Mucosa of descending colon (tissue), 3 donors: ENCODE measurements around the gene NLRP14. TPM values are rescaled to one million over a fixed set of nuclear protein-coding genes. Genes with fewer than 3 reads are reported as not detected.

Experiments
- ATAC-seq: fragments of 200-7000 bp; cut with Tn5 transposase; one replicate; pipeline ENCODE4 v1.9.1; 2020; ENCODE audit warnings: mild to moderate bottlenecking, moderate library complexity
- DNase-seq, 3 donors: peaks; one replicate each; pipeline ENCODE4 v3.0.0-alpha.2; 2020
- H3K36me3 ChIP-seq: fragments of 200-600 bp; one replicate; pipeline ENCODE4 v1.8.0; 2021; ENCODE audit warnings: low read depth, mild to moderate bottlenecking
- H3K4me1 ChIP-seq: fragments of 200-600 bp; one replicate; pipeline ENCODE4 v1.8.0; 2021; ENCODE audit warnings: low read depth, mild to moderate bottlenecking
- H3K4me3 ChIP-seq: fragments of 200-600 bp; one replicate; pipeline ENCODE4 v1.8.0; 2021; ENCODE audit warnings: mild to moderate bottlenecking
- H3K9me3 ChIP-seq: fragments of 200-600 bp; one replicate; pipeline ENCODE4 v1.8.0; 2021; ENCODE audit warnings: mild to moderate bottlenecking
- intact Hi-C, 2 donors: fragments of 100-400 bp; cut with DNase I in 1 of 2; cut with micrococcal nuclease in 1 of 2; formaldehyde crosslinking; loops; one replicate each; pipeline versions ENCODE4 v1.11.0 to v1.11.1; 2022; cut with DNase I, micrococcal nuclease
- total RNA-seq, 3 donors: library from RNA; stranded (reverse); fragmentation: NEBNext Ultra II Directional in 2 of 3; extraction: Animal tissue kit (Norgen Biotek cat#: 25700) in 2 of 3; gene quantifications; one replicate each; pipeline versions ENCODE4 v1.2.1 to v1.2.4, GENCODE V29; 2021 to 2023
- TF ChIP-seq, protein P1 (sequence below): fragments of 200-600 bp; IDR thresholded peaks from one replicate; pipeline ENCODE4 v1.8.0; 2022; ENCODE audit warnings: antibody characterized with exemption, mild to moderate bottlenecking
- donor health status: DM: no; HTN: no; CAD: no; lungs with moderate emphysema.
- donor health status: DM: no; HTN: no; CAD: no.
- donor health status: DM: no; HTN: yes; CAD: no.

Gene NLRP14
- total RNA-seq, 3 donors from 2014 or later: 0.17 to 0.25 (median 0.24) TPM

DNA sequence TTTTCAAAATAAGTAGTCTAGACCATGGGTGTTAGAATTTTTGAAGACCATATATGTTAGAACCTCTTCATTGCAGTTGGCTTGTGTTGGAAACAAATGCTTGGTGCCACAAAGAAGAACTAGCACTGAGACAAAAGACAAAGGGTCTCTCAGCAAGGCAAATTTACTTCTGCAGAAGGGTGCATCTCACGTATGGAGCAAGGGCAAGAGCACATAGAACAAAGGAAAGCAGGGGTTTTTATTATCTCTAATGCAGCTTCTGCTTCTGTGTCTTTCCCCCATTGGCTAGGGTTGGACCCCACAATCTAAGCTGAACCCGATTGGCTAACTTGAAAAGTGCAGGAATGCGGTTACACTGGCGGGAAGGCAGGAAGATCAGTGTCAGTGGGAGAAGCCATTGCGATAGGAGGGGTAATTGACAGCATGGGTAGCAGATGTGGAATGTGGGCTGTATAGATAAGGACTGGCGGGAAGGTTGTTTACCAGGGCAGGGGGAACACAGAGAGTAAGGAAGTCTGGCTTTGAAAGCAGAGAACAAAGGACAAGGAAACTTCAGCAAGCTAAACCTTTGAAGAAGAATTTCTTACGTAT is 59.4 kb downstream of the NLRP14 start:
- TF ChIP-seq, protein P1, sequence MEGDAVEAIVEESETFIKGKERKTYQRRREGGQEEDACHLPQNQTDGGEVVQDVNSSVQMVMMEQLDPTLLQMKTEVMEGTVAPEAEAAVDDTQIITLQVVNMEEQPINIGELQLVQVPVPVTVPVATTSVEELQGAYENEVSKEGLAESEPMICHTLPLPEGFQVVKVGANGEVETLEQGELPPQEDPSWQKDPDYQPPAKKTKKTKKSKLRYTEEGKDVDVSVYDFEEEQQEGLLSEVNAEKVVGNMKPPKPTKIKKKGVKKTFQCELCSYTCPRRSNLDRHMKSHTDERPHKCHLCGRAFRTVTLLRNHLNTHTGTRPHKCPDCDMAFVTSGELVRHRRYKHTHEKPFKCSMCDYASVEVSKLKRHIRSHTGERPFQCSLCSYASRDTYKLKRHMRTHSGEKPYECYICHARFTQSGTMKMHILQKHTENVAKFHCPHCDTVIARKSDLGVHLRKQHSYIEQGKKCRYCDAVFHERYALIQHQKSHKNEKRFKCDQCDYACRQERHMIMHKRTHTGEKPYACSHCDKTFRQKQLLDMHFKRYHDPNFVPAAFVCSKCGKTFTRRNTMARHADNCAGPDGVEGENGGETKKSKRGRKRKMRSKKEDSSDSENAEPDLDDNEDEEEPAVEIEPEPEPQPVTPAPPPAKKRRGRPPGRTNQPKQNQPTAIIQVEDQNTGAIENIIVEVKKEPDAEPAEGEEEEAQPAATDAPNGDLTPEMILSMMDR: no peak
- intact Hi-C loops: no loop called here
- DNase-seq: no peak
- H3K36me3 ChIP-seq: no peaks in the 10 kb centered on the region
- no peak for ATAC-seq
- no peaks in the 10 kb centered on the region for H3K9me3 ChIP-seq
- H3K4me1 ChIP-seq: no peaks in the 10 kb centered on the region
- H3K4me3 ChIP-seq: no peak overlapping the region

DNA sequence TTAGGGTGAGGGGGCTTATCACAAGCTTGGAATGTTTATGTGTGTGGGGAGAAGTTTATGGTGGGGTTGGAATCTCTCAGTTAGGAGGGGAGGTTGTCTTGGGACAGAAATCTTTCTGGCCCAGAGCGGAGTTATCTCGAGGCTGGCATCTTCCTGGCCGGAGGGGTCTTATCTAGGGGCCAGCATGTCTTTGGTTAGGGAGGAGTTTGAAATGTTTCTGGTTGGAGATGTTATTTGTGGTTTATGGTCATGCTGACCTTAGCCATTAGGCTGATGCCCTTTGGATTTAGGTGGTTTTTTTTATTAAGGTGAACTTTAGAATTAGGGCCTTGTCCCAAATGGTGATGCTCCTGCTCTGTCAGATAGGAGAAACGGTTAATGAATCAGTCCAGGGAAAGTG is 60.6 kb downstream of the NLRP14 start:
- H3K4me1 ChIP-seq: no peaks in the 10 kb centered on the region
- no peak overlapping the region for H3K4me3 ChIP-seq
- no peak for ATAC-seq
- no peak for DNase-seq
- intact Hi-C loops: no loop called here
- TF ChIP-seq, protein P1: no peak
- H3K36me3 ChIP-seq: no peaks in the 10 kb centered on the region
- H3K9me3 ChIP-seq: no peaks in the 10 kb centered on the region

DNA sequence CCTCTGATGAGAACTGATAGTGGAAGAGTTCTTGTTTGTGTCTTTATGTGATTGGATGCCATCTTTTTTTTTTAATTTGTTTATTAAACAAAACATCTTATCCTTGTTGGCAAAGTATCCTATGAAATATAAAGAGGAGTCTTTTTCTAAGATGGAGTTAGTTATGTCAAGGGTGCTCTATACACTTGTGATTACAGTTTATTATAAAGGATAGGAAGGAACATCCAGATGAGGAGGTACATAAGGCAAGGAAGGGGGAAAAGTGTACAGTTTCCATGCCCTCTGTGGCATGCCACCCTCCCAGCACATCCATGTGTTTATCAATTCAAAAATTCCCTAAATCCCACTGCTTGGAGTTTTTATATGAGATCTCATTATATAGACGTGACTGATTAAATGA is 61.2 kb downstream of the NLRP14 start:
- no peaks in the 10 kb centered on the region for H3K36me3 ChIP-seq
- H3K4me1 ChIP-seq: no peaks in the 10 kb centered on the region
- intact Hi-C loops: no loop called here
- ATAC-seq (no peak), DNase-seq (no peak)
- TF ChIP-seq, protein P1: no peak
- H3K4me3 ChIP-seq: no peak overlapping the region
- no peaks in the 10 kb centered on the region for H3K9me3 ChIP-seq

DNA sequence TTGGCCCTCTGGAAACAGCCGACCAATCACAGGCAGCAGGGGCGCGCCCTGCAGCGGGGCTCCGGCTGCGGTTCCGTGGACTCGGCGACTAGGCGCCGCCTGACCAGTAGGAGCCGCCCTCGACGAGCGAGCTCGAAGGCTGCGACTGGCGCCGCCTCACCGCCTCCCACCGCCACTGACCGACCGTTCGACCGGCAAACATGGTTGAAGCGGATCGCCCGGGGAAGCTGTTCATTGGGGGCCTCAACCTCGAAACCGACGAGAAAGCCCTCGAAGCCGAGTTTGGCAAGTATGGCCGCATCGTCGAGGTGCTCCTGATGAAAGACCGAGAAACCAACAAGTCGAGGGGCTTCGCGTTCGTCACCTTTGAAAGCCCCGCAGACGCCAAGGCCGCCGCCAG is 68.6 kb downstream of the NLRP14 start, which contains the start of gene RBMXL2:
Gene RBMXL2 (plus strand): TSS at position 78 of the 400 bp plus-strand sequence. CDS start 123 bp downstream, at position 201.
- intact Hi-C loops: no loop called here
- TF ChIP-seq, protein P1: no peak
- Histone ChIP-seq H3K4me3 (no peak within 1 kb of the TSS), H3K9me3 (no peaks in the 10 kb centered on the region), H3K36me3 (no peaks in the 10 kb centered on the region), H3K4me1 (no peaks in the 10 kb centered on the region)
- ATAC-seq (no peak), DNase-seq (peak in 1 of 3 donors; percentile 45)

DNA sequence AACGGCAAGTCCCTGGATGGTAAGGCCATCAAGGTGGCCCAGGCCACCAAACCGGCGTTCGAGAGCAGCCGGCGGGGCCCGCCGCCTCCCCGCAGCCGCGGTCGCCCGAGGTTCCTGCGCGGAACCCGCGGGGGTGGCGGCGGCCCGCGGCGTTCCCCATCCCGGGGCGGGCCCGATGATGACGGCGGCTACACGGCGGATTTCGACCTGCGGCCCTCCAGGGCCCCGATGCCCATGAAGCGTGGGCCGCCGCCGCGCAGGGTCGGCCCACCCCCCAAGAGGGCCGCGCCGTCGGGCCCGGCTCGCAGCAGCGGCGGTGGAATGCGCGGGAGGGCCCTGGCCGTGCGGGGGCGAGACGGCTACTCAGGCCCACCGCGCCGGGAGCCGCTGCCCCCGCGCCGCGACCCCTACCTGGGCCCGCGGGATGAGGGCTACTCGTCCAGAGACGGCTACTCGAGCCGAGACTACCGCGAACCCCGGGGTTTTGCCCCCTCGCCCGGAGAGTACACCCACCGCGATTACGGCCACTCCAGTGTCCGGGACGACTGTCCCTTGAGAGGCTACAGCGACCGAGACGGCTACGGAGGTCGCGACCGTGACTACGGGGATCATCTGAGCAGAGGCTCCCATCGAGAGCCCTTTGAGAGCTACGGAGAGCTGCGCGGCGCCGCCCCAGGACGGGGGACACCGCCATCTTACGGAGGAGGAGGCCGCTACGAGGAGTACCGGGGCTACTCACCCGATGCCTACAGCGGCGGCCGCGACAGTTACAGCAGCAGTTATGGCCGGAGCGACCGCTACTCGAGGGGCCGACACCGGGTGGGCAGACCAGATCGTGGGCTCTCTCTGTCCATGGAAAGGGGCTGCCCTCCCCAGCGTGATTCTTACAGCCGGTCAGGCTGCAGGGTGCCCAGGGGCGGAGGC is 69.3 kb downstream of the NLRP14 start:
- Histone ChIP-seq H3K4me3 (no peak overlapping the region), H3K9me3 (no peaks in the 10 kb centered on the region), H3K36me3 (no peaks in the 10 kb centered on the region), H3K4me1 (no peaks in the 10 kb centered on the region)
- intact Hi-C loops: loop anchor here in 1 of 2 donors (10.0 kb wide), 1 partner anchor 355 kb away; no protein-coding TSS in a partner anchor
- TF ChIP-seq, protein P1: no peak
- ATAC-seq (no peak), DNase-seq (peak in 1 of 3 donors; percentile 43)
